Esophagus muscularis mucosa (tissue), 4 donors: ENCODE results near the gene CRIP2. TPM values are rescaled to one million over a fixed set of nuclear protein-coding genes. Genes with fewer than 3 reads are reported as not detected.

Experiments
- DNase-seq: peaks from one replicate; pipeline ENCODE4 v3.0.0-alpha.2; 2017; ENCODE audit errors: extremely low spot score
- H3K27ac ChIP-seq, 4 donors: fragments of 200-600 bp; sonication (generic); replicated peaks in 1 of 4; 1 replicate in 3 of 4; 2 replicates in 1 of 4; pipeline ENCODE4 v1.5.1; 2016 to 2019; ENCODE audit warnings: mild to moderate bottlenecking in 1 of 4
- H3K27me3 ChIP-seq, 4 donors: fragments of 200-600 bp; sonication (generic); one replicate each; pipeline versions ENCODE4 v1.5.1 to v1.6.0; 2016 to 2019
- H3K36me3 ChIP-seq, 4 donors: fragments of 200-600 bp; sonication (generic); one replicate each; pipeline ENCODE4 v1.5.1; 2016 to 2019
- H3K4me1 ChIP-seq, 4 donors: fragments of 200-600 bp; sonication (generic); one replicate each; pipeline ENCODE4 v1.5.1; 2016 to 2019
- H3K4me3 ChIP-seq, 4 donors: fragments of 200-600 bp; sonication (generic); 1 replicate in 2 of 4; 2 replicates in 2 of 4; pipeline ENCODE4 v1.5.1; 2016 to 2019; ENCODE audit warnings: mild to moderate bottlenecking in 4 of 4, moderate library complexity in 1 of 4
- H3K9me3 ChIP-seq, 4 donors: fragments of 200-600 bp; sonication (generic); 1 replicate in 3 of 4; 2 replicates in 1 of 4; pipeline ENCODE4 v1.5.1; 2016 to 2019
- CTCF ChIP-seq, 3 experiments: fragments of 200-600 bp in 2 of 3; fragments of 450-650 bp in 1 of 3; sonication (generic) in 2 of 3; IDR thresholded peaks; one replicate each; pipeline ENCODE4 v1.5.1; 2017 to 2019; ENCODE audit warnings: antibody characterized with exemption in 3 of 3, mild to moderate bottlenecking in 2 of 3, moderate library complexity in 1 of 3
- EP300 ChIP-seq: sonication (generic); formaldehyde crosslinking; IDR thresholded peaks from one replicate; pipeline ENCODE4 v1.6.1; 2017; ENCODE audit warnings: antibody characterized with exemption
- POLR2A ChIP-seq: fragments of 450-650 bp; IDR thresholded peaks from one replicate; pipeline ENCODE4 v1.6.1; 2017; ENCODE audit warnings: antibody characterized with exemption, moderate library complexity, mild to moderate bottlenecking, low read depth
- POLR2AphosphoS5 ChIP-seq, 2 donors: sonication (generic); formaldehyde crosslinking; IDR thresholded peaks; one replicate each; pipeline ENCODE4 v1.6.1; 2017; ENCODE audit warnings: antibody characterized with exemption in 2 of 2
- WGBS: methylation state at CpG from one replicate; pipeline ENCODE4 v1.1.5; 2018; 5-methylcytosine and 5-hydroxymethylcytosine counted together
- intact Hi-C: fragments of 100-400 bp; cut with DNase I; formaldehyde crosslinking; loops from one replicate; pipeline ENCODE4 v1.15.1; 2023
- total RNA-seq, 4 donors: library from RNA; depleted of rRNA; stranded (reverse); fragments of >200 nt; gene quantifications; one replicate each; pipeline versions ENCODE4 v1.1.0 to v1.2.1, GENCODE V29; 2016

Gene CRIP2
- total RNA-seq, 4 donors from 2014 or later: 283 to 578 (median 392) TPM

GRCh38 chr14:105440554-105440900 lies 34.1 kb upstream of the CRIP2 start:
- Histone ChIP-seq H3K4me1 (peaks cover 0 to 25% (median 8%) of the 10 kb centered on the region in 4 donors), H3K4me3 (no peak overlapping the region), H3K27me3 (no peaks in the 10 kb centered on the region), H3K9me3 (no peaks in the 10 kb centered on the region), H3K36me3 (peaks cover 0 to 55% (median 37%) of the 10 kb centered on the region in 4 donors), H3K27ac (no peak overlapping the region)
- 91% methylated on average over 13 of the region's 15 CpGs for WGBS
- no peak for DNase-seq
- TF ChIP-seq EP300 (no peak), CTCF (IDR thresholded peaks at IDR 0.05) (no peak), POLR2AphosphoS5 (IDR thresholded peaks at IDR 0.05) (no peak), POLR2A (no peak)
- intact Hi-C loops: no loop called here

- Histone ChIP-seq H3K27ac (no peak overlapping the region), H3K4me1 (peaks cover 0 to 25% (median 8%) of the 10 kb centered on the region in 4 donors), H3K36me3 (peaks cover 0 to 60% (median 37%) of the 10 kb centered on the region in 4 donors), H3K4me3 (no peak overlapping the region), H3K9me3 (no peaks in the 10 kb centered on the region), H3K27me3 (no peaks in the 10 kb centered on the region)
- intact Hi-C loops: no loop called here
- no peak for DNase-seq
- no peak for TF ChIP-seq POLR2AphosphoS5 (IDR thresholded peaks at IDR 0.05)
- TF ChIP-seq EP300: no peak
- TF ChIP-seq CTCF (IDR thresholded peaks at IDR 0.05): no peak
- TF ChIP-seq POLR2A: no peak
- 100% methylated on average over 1 of the region's 9 CpGs for WGBS
Observed at GRCh38 chr14:105440992-105441391, 33.6 kb upstream of the CRIP2 start.

- DNase-seq: no peak
- intact Hi-C loops: no loop called here
- WGBS: 82% methylated on average over 17 of the region's 17 CpGs
- H3K4me3 ChIP-seq: no peak overlapping the region
- H3K27ac ChIP-seq: no peak overlapping the region
- H3K4me1 ChIP-seq: peaks cover 0 to 25% (median 8%) of the 10 kb centered on the region in 4 donors
- no peaks in the 10 kb centered on the region for H3K9me3 ChIP-seq
- TF ChIP-seq CTCF (IDR thresholded peaks at IDR 0.05) (no peak), EP300 (no peak), POLR2A (no peak), POLR2AphosphoS5 (IDR thresholded peaks at IDR 0.05) (no peak)
- H3K36me3 ChIP-seq: peaks cover 0 to 67% (median 40%) of the 10 kb centered on the region in 4 donors
- no peaks in the 10 kb centered on the region for H3K27me3 ChIP-seq
Observed at GRCh38 chr14:105442125-105442524, 32.5 kb upstream of the CRIP2 start.

GRCh38 chr14:105442834-105443233 lies 31.8 kb upstream of the CRIP2 start:
- Histone ChIP-seq H3K27ac (no peak overlapping the region), H3K4me3 (no peak overlapping the region), H3K36me3 (peaks cover 0 to 60% (median 40%) of the 10 kb centered on the region in 4 donors), H3K9me3 (no peaks in the 10 kb centered on the region), H3K27me3 (no peaks in the 10 kb centered on the region), H3K4me1 (peaks cover 0 to 21% (median 9%) of the 10 kb centered on the region in 4 donors)
- intact Hi-C loops: no loop called here
- TF ChIP-seq EP300: no peak
- no peak for TF ChIP-seq POLR2AphosphoS5 (IDR thresholded peaks at IDR 0.05)
- no peak for TF ChIP-seq POLR2A
- TF ChIP-seq CTCF (IDR thresholded peaks at IDR 0.05): no peak
- no peak for DNase-seq
- 90% methylated on average over 11 of the region's 12 CpGs for WGBS

DNA sequence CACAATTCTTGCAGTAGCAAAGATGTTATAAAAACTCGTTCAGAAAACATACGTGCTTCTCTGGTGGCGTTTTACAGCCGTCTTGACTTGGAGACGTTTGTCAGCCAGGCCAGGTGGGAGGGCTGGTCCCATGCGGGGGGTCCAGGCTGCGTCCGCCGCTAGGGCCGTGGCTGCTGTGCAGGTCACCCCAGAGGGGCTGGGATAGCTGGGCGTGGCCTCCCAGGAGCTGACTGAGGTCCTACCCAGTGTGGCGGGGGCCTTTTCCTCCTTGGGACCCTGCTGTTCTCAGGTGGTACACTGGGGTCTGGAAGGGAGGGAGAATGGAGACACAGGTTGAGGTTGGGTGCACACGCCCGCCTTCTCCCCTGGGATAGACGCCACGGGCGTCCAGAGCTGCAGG lies 29.8 kb upstream of the CRIP2 start:
- H3K4me3 ChIP-seq: no peak overlapping the region
- no peak overlapping the region for H3K27ac ChIP-seq
- WGBS: 78% methylated on average over 12 of the region's 17 CpGs
- H3K9me3 ChIP-seq: no peaks in the 10 kb centered on the region
- H3K36me3 ChIP-seq: peaks cover 0 to 51% (median 29%) of the 10 kb centered on the region in 4 donors
- no peaks in the 10 kb centered on the region for H3K27me3 ChIP-seq
- H3K4me1 ChIP-seq: peaks cover 17 to 23% (median 20%) of the 10 kb centered on the region in 4 donors
- TF ChIP-seq POLR2AphosphoS5 (IDR thresholded peaks at IDR 0.05) (no peak), CTCF (IDR thresholded peaks at IDR 0.05) (no peak), EP300 (no peak), POLR2A (no peak)
- intact Hi-C loops: loop anchor here (5.0 kb wide), 1 partner anchor 42 kb away; the partner anchor contains the start of gene CRIP1
- no peak for DNase-seq
